ENCODE data around the gene PRKAG3.

Gene PRKAG3

GRCh38 chr2:218814540-218815243, 16.9 kb downstream of the PRKAG3 start:
- no peak for DNase-seq (ENCODE audit: low read depth, low spot score)

GRCh38 chr2:218813771-218814460, 17.7 kb downstream of the PRKAG3 start:
- DNase-seq (ENCODE audit: low read depth, low spot score), result no peak

- DNase-seq (ENCODE audit: low read depth, low spot score), result no peak
These were observed 18.7 kb downstream of the PRKAG3 start for GRCh38 chr2:218812861-218813260.

DNA sequence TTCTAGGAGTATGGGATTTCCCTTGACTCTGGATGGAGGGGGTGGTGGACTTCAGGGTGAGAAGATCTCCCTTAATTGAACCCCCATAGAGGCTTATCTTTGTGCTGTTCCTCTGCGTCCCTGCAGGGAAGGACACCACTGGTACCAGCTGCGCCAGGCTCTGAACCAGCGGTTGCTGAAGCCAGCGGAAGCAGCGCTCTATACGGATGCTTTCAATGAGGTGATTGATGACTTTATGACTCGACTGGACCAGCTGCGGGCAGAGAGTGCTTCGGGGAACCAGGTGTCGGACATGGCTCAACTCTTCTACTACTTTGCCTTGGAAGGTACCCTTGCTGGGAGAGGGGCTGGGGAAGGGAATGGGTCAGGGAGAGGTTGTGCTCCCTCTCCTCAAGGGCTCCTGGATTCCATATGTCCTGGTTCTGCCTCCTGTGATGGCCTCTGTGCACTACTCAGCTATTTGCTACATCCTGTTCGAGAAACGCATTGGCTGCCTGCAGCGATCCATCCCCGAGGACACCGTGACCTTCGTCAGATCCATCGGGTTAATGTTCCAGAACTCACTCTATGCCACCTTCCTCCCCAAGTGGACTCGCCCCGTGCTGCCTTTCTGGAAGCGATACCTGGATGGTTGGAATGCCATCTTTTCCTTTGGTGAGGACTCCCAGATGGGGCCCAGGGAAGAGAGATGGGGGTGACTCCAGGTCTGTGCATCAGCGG, 19.3 kb downstream of the PRKAG3 start:
- no peak for DNase-seq (ENCODE audit: low read depth, low spot score)

DNA sequence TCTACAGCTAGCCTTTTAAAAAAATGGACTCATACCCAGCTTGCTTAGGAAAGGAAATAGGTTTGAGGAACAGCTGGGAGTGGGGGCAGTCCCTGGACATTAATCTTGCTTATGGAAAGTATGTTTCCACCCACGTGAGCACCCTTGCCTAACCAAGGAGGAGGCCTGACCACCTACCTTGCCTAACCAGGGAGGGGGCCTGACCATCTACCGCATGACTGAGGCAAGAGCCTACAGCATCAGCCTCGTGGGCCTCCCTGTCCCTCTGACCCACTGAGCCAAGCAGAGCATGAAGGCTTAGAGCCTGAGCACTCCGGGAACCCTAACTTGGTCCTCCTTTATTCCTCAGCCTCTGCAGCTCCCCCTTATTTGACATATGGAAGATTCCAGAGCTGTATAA, 20.2 kb downstream of the PRKAG3 start:
- no peak for DNase-seq (ENCODE audit: low read depth, low spot score)

DNA sequence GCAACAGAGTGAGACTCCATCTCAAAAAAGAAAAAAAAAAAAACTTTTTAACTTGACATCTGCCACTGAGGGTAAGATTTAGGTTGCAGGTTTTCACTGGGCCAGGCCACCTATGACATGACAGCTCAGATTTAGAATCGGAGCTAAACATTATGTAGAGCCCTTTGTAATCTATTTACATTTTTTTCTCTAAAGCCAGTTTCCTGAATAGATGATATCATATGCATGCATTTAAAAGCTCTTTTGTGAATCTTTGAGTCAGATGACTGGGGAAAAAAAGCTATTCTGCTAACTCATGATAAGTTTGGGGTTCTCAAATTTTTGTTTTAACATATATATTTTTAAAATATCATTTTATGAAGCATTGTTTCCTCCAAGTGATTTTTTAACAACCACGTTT, 21.3 kb downstream of the PRKAG3 start:
- no peak for DNase-seq (ENCODE audit: low read depth, low spot score)

DNA sequence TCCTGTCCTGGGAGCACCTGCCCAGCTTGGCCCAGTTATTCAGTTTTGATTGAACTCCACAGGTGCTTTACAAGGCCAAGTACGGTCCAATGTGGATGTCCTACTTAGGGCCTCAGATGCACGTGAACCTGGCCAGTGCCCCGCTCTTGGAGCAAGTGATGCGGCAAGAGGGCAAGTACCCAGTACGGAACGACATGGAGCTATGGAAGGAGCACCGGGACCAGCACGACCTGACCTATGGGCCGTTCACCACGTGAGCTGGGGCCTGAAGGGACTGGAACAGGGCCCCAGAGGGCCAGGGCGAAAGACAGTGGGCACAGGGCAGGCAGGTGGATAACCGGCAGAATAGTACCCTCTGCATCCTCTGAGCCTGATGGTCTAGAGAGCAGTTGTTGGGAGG, 22.1 kb downstream of the PRKAG3 start:
- no peak for DNase-seq (ENCODE audit: low read depth, low spot score)

GRCh38 chr2:218807626-218808025, 24.0 kb downstream of the PRKAG3 start:
- DNase-seq (ENCODE audit: low read depth, low spot score), result no peak

DNA sequence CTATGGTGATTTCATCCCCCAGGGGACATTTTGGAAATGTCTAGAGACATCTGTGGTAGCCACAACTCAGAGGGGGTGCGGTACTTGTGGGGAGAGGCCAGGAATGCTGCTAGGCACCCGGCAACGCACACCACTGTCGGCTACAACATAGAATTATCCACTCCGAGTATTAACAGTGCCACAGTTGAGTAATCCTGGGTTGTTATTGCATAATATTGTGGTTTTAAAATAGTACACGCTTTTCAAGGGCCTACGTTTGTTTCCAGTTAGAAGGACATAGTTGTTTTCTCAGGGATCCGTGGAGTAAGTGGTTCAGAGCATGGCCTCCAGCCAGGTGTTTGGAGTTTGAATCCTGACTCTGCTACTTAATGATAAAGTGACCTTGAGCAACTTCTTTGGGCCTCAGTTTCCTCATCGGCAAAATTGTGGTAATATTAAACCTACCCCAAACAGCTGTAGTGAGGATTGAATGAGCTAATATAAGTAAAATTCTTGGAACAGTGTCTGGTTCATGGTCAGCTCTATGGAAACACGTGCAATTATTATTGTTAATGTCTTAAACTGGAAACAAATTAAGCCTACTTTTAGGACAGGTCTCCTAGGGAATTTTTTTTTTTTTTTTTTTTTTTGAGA, 25.1 kb downstream of the PRKAG3 start:
- DNase-seq (ENCODE audit: low read depth, low spot score), result no peak

GRCh38 chr2:218805627-218806026, 26.0 kb downstream of the PRKAG3 start:
- DNase-seq (ENCODE audit: low read depth, low spot score), result peak; percentile 14

- DNase-seq (ENCODE audit: low read depth, low spot score), result no peak
These were observed 26.8 kb downstream of the PRKAG3 start for GRCh38 chr2:218804817-218805216.

DNA sequence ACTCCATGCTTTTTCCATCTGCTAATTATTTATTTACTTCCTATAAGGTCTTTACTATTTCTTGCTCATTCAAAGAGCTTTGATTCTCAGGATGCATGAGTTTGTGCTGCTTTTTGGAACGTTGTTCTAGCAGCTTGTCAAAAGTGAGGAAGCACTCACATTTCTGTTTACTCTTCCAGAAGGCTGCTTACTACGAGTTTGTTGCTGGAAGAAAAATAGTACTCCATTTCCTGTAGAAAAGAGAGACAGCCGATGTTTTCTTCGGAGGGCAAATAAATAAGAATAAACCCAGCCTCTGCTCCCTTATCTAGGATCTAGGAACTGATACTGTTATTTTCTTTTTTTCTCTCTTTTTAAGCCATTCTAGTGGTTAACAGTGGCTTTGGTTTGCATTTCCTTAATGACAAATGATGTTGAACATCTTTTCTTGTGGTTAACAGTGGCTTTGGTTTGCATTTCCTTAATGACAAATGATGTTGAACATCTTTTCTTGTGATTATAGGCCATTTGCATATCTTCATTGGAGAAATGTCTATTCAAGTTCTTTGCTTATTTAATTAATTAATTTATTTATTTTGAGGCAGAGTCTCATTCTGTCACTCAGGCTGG, 29.1 kb downstream of the PRKAG3 start:
- DNase-seq (ENCODE audit: low read depth, low spot score), result no peak

DNA sequence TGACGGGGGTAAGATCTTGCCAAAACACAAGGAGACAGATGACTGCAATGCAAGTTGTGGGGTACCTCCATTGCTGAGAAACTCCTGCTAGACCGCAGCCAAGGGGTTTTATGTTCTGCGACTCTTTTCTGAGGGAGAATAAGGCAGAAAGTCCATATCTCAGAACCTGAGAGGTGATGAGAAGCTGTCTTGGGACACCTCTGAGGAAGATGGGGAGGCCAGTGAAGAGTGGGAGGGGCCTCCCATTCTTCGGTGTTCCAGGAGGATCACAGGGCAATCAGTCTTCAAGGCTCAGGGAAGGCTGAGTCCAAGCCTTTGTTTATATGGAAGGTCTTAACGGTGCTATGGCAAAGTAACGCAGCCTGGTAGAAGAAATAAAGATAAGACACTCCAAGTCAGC, 31.6 kb downstream of the PRKAG3 start:
- peak; percentile 55 for DNase-seq (ENCODE audit: low read depth, low spot score)

GRCh38 chr2:218798767-218799504, 32.7 kb downstream of the PRKAG3 start:
- DNase-seq (ENCODE audit: low read depth, low spot score), result peak; percentile 51

GRCh38 chr2:218796691-218797090, 34.9 kb downstream of the PRKAG3 start:
- no peak for DNase-seq (ENCODE audit: low read depth, low spot score)

DNA sequence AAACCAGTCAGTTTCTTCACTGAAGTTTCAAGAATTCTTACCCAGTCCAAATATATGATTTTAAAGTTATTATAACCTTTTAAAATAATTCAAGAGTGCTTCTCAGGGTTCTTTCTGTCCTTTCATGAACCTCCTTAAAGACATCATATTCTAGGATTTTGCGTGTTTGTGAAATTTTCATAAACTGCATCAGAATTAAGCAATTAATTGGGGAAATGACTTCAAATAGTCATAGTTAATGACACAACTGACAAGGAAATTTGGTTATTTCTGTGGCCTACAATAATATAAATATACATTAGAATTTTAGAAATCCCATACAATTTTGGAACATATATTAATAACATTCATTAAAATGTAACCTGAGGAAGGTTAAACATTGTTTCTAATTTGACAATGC, 39.2 kb downstream of the PRKAG3 start:
- DNase-seq (ENCODE audit: low read depth, low spot score), result no peak

GRCh38 chr2:218788529-218789255, 42.9 kb downstream of the PRKAG3 start:
- no peak for DNase-seq (ENCODE audit: low read depth, low spot score)

DNA sequence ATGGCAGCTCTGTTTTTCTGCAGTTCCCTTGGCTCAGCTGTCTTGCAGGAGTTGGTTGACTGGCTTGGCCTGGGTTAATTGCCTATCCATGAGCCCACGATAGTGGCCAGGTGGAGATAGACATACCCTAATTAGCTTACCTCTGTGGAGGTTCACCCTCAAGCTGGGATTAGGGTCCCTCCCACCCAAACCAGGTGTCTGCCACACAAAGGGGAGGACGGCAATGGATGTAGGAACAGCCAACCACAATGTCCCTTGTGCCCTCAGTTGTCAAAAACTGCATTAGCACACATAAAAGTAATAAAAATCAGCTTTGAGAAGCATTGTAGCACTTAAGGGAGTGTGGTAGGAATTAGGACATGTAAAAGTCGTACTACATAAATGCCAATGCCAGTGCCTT, 45.5 kb downstream of the PRKAG3 start:
- no peak for DNase-seq (ENCODE audit: low read depth, low spot score)

DNA sequence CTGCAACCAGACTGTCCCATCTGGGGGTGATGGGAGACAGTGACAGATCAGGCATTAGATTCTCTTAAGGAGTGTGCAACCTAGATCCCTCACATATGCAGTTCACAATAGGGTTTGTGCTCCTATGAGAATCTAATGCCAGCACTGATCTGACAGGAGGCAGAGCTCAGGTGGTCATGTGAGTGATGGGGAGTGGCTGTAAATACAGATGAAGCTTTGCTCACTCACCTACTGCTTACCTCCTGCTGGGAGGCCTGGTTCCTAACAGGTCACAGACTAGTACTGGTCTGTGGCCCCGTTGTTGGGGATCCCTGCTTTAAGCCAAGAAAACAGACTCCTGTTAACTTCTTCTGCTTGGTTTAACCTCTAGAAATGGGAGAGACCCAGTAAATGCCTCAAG, 46.5 kb downstream of the PRKAG3 start:
- DNase-seq (ENCODE audit: low read depth, low spot score), result no peak

DNA sequence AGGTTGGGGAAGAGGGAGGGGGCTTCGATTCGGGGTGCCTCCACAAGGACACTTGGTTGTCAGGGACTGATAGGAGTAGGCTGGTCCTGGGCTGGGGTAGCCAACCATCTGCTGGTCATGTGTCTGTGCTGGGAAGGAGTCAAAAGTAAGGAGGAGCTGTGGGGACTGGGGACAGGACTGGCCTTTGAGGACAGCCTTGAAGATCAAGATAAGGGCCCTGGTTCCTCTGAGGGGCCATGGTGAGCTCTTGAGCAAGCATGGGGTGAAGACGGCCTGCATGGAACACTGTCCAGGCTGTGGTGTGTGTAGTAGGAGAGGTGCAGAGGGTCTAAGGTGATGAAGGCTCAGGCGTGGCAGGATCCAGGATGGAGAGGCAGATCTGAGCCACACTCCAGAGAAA, 47.9 kb downstream of the PRKAG3 start:
- DNase-seq (ENCODE audit: low read depth, low spot score), result no peak

DNA sequence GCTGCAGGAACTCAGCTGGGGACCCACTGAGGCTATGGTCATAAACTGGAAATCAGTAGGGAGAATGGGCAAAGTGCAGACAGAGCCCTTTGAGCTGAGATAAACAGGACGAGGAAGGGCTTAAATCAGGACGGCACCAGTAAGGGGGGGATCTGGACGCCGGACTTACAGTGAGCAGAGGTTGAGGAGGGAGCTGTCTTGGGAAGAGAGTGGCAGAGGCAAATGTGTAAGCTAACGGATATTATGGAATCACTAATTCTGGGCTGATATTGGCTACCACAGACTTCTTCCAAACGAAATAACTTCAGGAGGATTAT, 49.1 kb downstream of the PRKAG3 start:
- DNase-seq (ENCODE audit: low read depth, low spot score), result no peak

All from ELF-1 (cell line).